ENCODE results near the gene KDM3A. TPM values are rescaled to one million over a fixed set of nuclear protein-coding genes. Genes with fewer than 3 reads are reported as not detected.

Gene KDM3A
- total RNA-seq, 1 experiment from 2014 or later: 52.4 TPM

DNA sequence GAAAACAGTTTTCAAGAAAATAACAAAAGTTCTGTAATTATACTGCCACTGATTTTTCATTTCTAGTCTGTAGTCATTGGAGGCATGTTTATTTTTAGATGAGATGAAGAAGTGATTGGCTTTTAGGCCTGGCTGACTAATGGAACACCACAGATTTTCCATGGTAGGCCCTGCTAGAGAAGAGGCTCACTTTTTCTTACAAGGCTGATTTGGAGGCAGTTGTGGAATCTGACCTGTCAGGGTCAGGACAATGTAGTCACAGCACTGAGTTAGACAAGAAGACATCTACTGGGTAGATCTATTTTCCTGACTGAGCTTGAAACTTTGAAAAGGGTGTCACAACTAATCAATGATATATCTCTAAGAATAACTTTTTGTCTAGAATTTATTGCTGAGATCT, 43.9 kb downstream of the KDM3A start:
- POLR2A ChIA-PET: no interaction called here
- H3K36me3 ChIP-seq (ENCODE audit: control insufficient read depth, insufficient read depth, low read length): peaks cover 11% of the 10 kb centered on the region
- H3K9me3 Mint-ChIP-seq (ENCODE audit: unreplicated experiment): no peaks in the 10 kb centered on the region
- intact Hi-C loops (cut with micrococcal nuclease; ENCODE audit: unreplicated experiment): loop anchor here (10.0 kb wide), 1 partner anchor 90 kb away; no protein-coding TSS in a partner anchor
- no peaks in the 10 kb centered on the region for H3K27me3 Mint-ChIP-seq (ENCODE audit: insufficient read depth, unreplicated experiment)
- H3K36me3 Mint-ChIP-seq (ENCODE audit: insufficient read depth, unreplicated experiment): peaks cover 91% of the 10 kb centered on the region
- CTCF ChIA-PET: no interaction called here
- TF ChIP-seq, protein P1, sequence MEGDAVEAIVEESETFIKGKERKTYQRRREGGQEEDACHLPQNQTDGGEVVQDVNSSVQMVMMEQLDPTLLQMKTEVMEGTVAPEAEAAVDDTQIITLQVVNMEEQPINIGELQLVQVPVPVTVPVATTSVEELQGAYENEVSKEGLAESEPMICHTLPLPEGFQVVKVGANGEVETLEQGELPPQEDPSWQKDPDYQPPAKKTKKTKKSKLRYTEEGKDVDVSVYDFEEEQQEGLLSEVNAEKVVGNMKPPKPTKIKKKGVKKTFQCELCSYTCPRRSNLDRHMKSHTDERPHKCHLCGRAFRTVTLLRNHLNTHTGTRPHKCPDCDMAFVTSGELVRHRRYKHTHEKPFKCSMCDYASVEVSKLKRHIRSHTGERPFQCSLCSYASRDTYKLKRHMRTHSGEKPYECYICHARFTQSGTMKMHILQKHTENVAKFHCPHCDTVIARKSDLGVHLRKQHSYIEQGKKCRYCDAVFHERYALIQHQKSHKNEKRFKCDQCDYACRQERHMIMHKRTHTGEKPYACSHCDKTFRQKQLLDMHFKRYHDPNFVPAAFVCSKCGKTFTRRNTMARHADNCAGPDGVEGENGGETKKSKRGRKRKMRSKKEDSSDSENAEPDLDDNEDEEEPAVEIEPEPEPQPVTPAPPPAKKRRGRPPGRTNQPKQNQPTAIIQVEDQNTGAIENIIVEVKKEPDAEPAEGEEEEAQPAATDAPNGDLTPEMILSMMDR (IDR thresholded peaks at IDR 0.05; ENCODE audit: insufficient read depth in 1 of 2, low read depth in 1 of 2, low read length in 1 of 2, severe bottlenecking in 1 of 2, unreplicated experiment in 1 of 2): no peak
- no peak overlapping the region for H3K27ac Mint-ChIP-seq (ENCODE audit: unreplicated experiment)
- no peak for DNase-seq
- H3K4me3 ChIP-seq (ENCODE audit: low read depth, low read length): no peak overlapping the region
- no peaks in the 10 kb centered on the region for H3K27me3 ChIP-seq (replicated peaks; ENCODE audit: control insufficient read depth, insufficient read depth, low read length)
- BruUV-seq (replicated peaks): no TSS peak
- no peak overlapping the region for H3K4me3 Mint-ChIP-seq (ENCODE audit: unreplicated experiment)
- H3K4me1 Mint-ChIP-seq (ENCODE audit: low read depth, unreplicated experiment): no peaks in the 10 kb centered on the region
- no peaks in the 10 kb centered on the region for H3K9me3 ChIP-seq
- no peaks in the 10 kb centered on the region for H3K4me1 ChIP-seq

DNA sequence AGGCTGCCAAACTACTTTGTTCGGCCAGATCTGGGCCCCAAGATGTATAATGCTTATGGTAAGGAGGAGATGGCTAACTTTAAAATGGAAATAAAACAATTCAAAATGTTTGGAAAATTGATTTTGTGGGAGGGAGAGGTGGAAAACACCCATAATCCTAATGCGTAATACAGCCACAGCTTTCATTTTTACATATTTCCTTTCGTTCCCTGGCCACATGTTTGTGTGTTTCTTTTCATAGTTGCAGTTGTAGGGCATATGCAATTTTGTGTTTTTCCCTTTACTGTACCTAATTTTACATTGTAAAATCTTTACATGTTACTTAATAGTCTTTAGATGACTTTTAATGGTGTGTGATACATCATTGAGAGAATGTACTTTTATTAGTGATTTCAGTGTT, 44.6 kb downstream of the KDM3A start:
- BruUV-seq (replicated peaks): no TSS peak
- no peaks in the 10 kb centered on the region for H3K9me3 Mint-ChIP-seq (ENCODE audit: unreplicated experiment)
- CTCF ChIA-PET: no interaction called here
- intact Hi-C loops (cut with micrococcal nuclease; ENCODE audit: unreplicated experiment): loop anchor here (10.0 kb wide), 1 partner anchor 91 kb away; no protein-coding TSS in a partner anchor
- POLR2A ChIA-PET: interaction anchor here (0.5 kb wide), 1 partner anchor 19 kb away, joined by 4 read pairs; no protein-coding TSS in a partner anchor
- peaks cover 91% of the 10 kb centered on the region for H3K36me3 Mint-ChIP-seq (ENCODE audit: insufficient read depth, unreplicated experiment)
- no peaks in the 10 kb centered on the region for H3K9me3 ChIP-seq
- H3K27me3 Mint-ChIP-seq (ENCODE audit: insufficient read depth, unreplicated experiment): no peaks in the 10 kb centered on the region
- H3K36me3 ChIP-seq (ENCODE audit: control insufficient read depth, insufficient read depth, low read length): peaks cover 11% of the 10 kb centered on the region
- H3K4me1 ChIP-seq: peaks cover 6% of the 10 kb centered on the region
- H3K4me3 ChIP-seq (ENCODE audit: low read depth, low read length): no peak overlapping the region
- no peak overlapping the region for H3K27ac Mint-ChIP-seq (ENCODE audit: unreplicated experiment)
- TF ChIP-seq, protein P1 (IDR thresholded peaks at IDR 0.05; ENCODE audit: insufficient read depth in 1 of 2, low read depth in 1 of 2, low read length in 1 of 2, severe bottlenecking in 1 of 2, unreplicated experiment in 1 of 2): no peak
- no peak overlapping the region for H3K4me3 Mint-ChIP-seq (ENCODE audit: unreplicated experiment)
- H3K4me1 Mint-ChIP-seq (ENCODE audit: low read depth, unreplicated experiment): peaks cover under 1% of the 10 kb centered on the region
- DNase-seq: no peak
- no peaks in the 10 kb centered on the region for H3K27me3 ChIP-seq (replicated peaks; ENCODE audit: control insufficient read depth, insufficient read depth, low read length)

DNA sequence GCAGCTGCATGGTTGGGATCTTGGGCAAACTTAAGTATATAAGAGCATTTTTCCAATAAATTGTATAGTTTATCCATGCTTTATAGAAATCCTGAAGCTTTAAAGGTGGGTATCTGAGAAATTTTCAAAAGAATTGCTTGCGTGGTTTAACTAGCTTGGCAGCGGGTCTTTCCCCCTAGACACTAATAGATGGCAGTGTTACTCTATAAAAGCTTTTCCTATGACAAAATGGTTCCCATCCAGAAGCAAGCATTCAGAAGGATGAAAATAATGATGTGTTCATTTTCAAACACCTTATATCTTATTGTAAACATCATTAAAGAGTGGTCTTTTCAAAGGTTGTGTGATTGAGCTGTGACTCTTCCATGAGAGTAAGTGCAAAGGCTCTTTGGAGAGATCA, 45.9 kb downstream of the KDM3A start:
- Mint-ChIP-seq H3K27me3 (ENCODE audit: insufficient read depth, unreplicated experiment) (no peaks in the 10 kb centered on the region), H3K4me1 (ENCODE audit: low read depth, unreplicated experiment) (peaks cover 10% of the 10 kb centered on the region), H3K27ac (ENCODE audit: unreplicated experiment) (no peak overlapping the region), H3K36me3 (ENCODE audit: insufficient read depth, unreplicated experiment) (peaks cover 92% of the 10 kb centered on the region), H3K9me3 (ENCODE audit: unreplicated experiment) (no peaks in the 10 kb centered on the region), H3K4me3 (ENCODE audit: unreplicated experiment) (no peak overlapping the region)
- TF ChIP-seq, protein P1 (IDR thresholded peaks at IDR 0.05; ENCODE audit: insufficient read depth in 1 of 2, low read depth in 1 of 2, low read length in 1 of 2, severe bottlenecking in 1 of 2, unreplicated experiment in 1 of 2): no peak
- POLR2A ChIA-PET: no interaction called here
- Histone ChIP-seq H3K9me3 (no peaks in the 10 kb centered on the region), H3K36me3 (ENCODE audit: control insufficient read depth, insufficient read depth, low read length) (peaks cover 11% of the 10 kb centered on the region), H3K27me3 (replicated peaks; ENCODE audit: control insufficient read depth, insufficient read depth, low read length) (no peaks in the 10 kb centered on the region), H3K4me3 (ENCODE audit: low read depth, low read length) (no peak overlapping the region), H3K4me1 (peaks cover 19% of the 10 kb centered on the region)
- intact Hi-C loops (cut with micrococcal nuclease; ENCODE audit: unreplicated experiment): loop anchor here (10.0 kb wide), 1 partner anchor 92 kb away; no protein-coding TSS in a partner anchor
- CTCF ChIA-PET: interaction anchor here (0.6 kb wide), 1 partner anchor 335 kb away, joined by 3 read pairs; no protein-coding TSS in a partner anchor
- no peak for DNase-seq
- BruUV-seq (replicated peaks): no TSS peak

Measured in Caco-2 (cell line).